ENCODE data around the gene UBA1.

Gene UBA1

GRCh38 chrX:47224896-47225290, 31.3 kb downstream of the UBA1 start:
- Histone ChIP-seq H3K4me3 (no peak overlapping the region), H3K27ac (no peak overlapping the region)

- no peak overlapping the region for H3K27ac ChIP-seq
- H3K4me3 ChIP-seq: no peak overlapping the region
Measured at GRCh38 chrX:47226071-47226470, 32.4 kb downstream of the UBA1 start.

- H3K4me3 ChIP-seq: no peak overlapping the region
- no peak overlapping the region for H3K27ac ChIP-seq
Measured at GRCh38 chrX:47226531-47227333, 33.1 kb downstream of the UBA1 start.

- Histone ChIP-seq H3K27ac (no peak overlapping the region), H3K4me3 (no peak overlapping the region)
Measured at GRCh38 chrX:47227334-47227583, 33.6 kb downstream of the UBA1 start.

DNA sequence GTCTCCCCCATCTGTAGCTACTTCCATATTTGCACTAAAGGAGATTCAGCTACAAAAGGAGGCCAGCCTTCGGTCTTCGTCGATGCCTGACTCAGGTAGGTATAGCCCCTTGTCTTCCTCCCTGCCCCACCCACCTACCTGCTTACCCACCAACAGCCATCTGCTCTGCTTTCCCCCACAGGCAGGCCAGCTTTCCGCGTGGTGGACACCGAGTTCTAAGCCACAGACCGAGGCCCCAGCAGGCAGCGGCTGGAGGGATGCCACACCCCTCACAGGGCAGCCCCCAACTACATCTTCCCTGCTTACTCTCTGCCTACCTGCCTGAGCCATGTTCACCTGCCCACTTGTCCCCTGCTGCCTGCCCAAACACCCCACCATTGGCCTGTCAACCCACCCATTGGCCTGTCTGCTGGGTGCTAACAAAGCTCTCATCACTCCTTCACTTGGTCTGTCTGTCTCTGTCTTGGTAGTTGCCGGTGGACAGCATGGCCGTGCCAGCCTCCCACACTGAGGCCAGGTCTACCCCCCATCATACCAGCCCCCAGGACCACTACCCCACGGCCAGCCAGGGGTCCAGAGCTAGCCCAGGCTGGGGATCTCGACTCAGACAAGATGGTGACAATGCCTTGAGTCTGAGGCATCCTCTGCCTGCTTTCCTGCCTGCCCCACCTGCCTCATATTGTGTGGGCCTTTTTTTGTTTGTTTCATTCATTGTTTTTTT, 35.1 kb downstream of the UBA1 start:
- Histone ChIP-seq H3K4me3 (no peak overlapping the region), H3K27ac (no peak overlapping the region)

- H3K27ac ChIP-seq: no peak overlapping the region
Measured at GRCh38 chrX:47229427-47229826, 35.8 kb downstream of the UBA1 start.

GRCh38 chrX:47230136-47230868, 36.7 kb downstream of the UBA1 start:
- H3K4me3 ChIP-seq: no peak overlapping the region
- H3K27ac ChIP-seq: no peak overlapping the region

More at GRCh38 chrX:47229427-47229826, 35.8 kb downstream of the UBA1 start:
- H3K4me3 ChIP-seq: no peak overlapping the region

DNA sequence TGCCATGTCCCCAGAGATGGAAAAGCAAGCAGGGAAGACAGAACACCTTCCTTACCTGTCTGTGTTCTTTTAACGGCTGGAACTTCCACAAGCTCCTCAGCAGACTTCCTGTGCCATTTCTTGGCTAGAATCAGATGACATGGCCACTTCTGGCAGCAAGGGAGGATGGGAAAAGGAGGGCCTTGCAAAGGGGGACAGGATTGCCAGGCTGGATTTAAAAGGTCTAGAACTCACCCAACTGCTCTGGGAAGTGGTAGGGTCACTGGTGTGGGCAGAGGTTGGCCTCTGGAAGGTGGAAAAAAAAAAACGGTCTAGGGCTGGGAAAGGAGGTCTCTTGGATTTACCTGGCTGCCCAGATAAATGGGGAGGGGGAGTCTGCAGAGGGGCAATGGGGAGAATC, 37.5 kb downstream of the UBA1 start:
- no peak overlapping the region for H3K27ac ChIP-seq

DNA sequence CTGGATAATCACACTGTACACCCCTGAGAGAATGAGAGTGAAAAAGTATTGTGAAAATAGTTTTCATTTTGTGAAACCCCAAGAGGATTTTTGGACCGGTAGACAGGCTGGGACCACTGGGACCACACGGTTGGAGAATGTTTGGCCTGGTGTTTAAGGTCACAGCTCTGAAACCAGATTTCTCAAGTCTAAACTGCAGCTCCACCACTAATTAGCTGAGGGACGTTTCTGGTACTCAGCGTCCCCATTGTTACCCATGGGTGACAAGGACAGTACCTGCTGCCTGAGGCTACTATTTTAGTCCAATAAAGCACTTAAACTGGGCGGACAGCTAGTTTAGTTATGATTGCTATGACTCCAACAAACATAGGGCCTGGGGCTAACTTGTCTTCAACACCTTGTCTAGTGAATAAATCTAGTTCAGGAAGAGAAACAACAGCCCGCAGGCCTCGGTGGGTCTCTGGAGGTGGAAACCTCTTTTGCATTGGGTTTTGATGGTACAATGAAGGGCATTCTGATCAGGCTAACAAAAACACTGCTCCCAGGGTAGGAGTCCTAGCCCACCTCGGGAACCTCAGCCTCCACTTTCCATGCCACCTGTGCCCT, 38.7 kb downstream of the UBA1 start:
- Histone ChIP-seq H3K27ac (peak overlapping the region; percentile 74 to 97 (median 90)), H3K4me3 (peak overlapping the region; percentile 52 to 67 (median 54))

More for the DNA sequence above, 37.5 kb downstream of the UBA1 start:
- no peak overlapping the region for H3K4me3 ChIP-seq

GRCh38 chrX:47232803-47233332, 39.2 kb downstream of the UBA1 start, which contains the start of gene USP11:
TSS of gene USP11 (plus strand) at chrX:47233009. CDS start at chrX:47233044, 35 bp downstream.
- peak within 1 kb of the TSS; percentile 74 to 97 (median 90) for H3K27ac ChIP-seq
- H3K4me3 ChIP-seq: peak within 1 kb of the TSS; percentile 52 to 67 (median 54)

- peak overlapping the region; percentile 74 to 97 (median 90) for H3K27ac ChIP-seq
- peak overlapping the region; percentile 52 to 67 (median 54) for H3K4me3 ChIP-seq
Measured at GRCh38 chrX:47233333-47234113, 39.9 kb downstream of the UBA1 start.

DNA sequence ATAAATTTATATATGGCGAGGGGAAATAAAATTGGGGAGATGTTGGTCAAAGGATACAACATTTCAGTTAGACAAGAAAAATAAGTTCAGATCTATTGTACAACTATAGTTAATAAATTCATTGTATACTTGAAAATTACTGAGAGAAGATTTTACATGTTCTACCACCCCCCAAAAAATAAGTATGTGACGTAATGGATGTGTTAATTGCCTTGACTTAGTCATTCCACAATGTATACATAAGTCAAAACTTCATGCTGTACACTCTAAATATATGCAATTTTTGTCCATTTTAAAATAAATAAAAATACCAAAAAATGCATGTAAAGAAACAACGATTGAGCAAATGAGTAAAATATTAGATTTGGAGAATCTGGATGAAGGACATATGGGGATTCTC, 41.0 kb downstream of the UBA1 start:
- Histone ChIP-seq H3K4me3 (peak overlapping the region in 3 of 7 experiments; percentile 54 to 67 (median 54)), H3K27ac (peak overlapping the region in 7 of 21 experiments; percentile 78 to 97 (median 89))

DNA sequence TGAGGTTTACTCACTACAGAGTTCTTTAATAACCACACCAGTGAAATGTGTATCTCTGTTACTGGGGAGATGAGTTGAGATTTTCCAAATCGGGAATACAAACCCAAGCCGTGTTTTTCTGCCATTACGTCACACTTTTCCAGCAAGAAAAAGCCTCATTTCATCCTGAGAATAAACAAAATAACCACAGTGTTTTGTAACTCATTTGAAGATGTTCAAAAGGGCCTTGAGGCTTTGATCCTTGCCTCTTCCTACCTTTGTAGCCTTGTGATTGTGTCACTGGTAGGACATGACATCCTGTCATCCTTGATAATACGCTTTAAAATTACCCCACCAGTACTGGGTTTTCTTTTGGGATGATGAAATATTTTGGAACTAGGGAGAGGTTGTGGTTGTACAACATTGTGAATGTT, 42.1 kb downstream of the UBA1 start:
- Histone ChIP-seq H3K4me3 (no peak overlapping the region), H3K27ac (peak overlapping the region in 1 of 21 experiments; percentile 31)

- H3K4me3 ChIP-seq: no peak overlapping the region
Measured at GRCh38 chrX:47239199-47239598, 45.6 kb downstream of the UBA1 start.

DNA sequence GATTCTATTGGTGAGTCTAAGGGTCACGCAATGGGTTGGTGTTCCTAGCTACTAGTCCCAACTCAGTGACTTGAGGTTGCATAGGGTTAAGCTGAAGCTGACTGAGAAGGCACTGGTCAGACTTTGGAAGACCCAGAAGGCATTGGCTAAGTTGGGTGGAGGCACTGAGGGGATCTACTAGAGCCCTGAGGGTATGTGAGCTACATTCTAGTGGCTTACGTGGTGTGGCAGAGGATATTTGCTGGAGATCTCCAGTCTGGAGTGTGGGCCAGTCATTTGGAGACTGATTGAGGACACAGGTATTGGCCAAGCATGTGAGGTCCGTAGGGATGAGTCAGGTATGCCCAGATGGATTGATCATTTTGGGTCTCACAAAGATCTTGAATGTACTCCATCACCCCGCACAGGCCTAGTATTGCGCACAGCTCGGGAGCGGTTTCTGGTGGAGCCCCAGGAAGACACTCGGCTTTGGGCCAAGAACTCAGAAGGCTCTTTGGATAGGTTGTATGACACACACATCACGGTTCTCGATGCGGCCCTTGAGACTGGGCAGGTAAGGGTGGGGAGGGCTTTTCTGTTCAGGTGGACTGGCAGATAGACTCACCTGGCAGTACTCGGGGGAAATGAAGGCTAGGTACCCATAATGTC, 46.4 kb downstream of the UBA1 start:
- Histone ChIP-seq H3K27ac (no peak overlapping the region), H3K4me3 (no peak overlapping the region)

More at GRCh38 chrX:47239199-47239598, 45.6 kb downstream of the UBA1 start:
- no peak overlapping the region for H3K27ac ChIP-seq

DNA sequence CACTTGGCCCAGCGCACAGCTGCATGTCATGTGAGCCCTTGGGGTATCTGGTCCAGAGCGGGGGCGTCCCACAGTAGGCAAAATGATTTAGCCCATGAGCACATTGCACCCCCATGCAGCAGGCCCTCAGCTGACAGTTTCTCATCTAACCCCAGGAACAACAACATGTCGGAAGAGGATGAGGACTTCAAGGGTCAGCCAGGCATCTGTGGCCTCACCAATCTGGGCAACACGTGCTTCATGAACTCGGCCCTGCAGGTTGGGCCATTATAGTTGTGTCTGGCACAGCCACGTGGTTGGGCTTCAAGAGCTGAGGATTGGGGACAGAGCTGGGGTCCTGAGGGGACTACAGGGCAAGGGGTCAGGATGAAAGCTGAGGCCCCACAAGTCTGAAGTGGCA, 47.0 kb downstream of the UBA1 start:
- Histone ChIP-seq H3K27ac (no peak overlapping the region), H3K4me3 (no peak overlapping the region)

DNA sequence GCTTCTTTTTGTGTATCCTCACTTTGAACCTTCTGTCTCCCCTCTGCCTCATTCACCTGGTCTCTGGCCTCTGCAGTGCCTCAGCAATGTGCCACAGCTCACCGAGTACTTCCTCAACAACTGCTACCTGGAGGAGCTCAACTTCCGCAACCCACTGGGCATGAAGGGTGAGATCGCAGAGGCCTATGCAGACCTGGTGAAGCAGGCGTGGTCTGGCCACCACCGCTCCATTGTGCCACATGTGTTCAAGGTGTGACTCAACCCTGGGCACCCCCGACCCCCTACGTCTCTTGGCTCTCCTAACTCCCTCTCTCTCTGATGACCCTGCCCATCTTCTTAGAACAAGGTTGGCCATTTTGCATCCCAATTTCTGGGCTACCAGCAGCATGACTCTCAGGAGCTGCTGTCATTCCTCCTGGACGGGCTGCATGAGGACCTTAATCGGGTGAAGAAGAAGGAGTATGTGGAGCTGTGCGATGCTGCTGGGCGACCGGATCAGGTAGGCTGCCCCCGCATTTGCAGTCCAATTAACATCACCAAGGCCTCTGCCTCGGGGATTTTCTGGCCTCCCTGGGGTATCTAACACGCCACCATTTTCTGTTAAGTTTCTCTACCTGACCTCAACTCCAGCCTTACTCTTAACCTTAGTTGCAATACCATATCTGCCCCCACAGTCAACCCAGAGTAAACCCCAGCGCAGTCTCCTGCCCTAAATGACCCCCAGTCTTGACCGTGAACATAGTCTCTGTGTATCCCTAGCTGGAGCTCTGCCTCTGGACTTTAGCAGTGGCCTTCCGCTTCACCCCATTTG, 47.8 kb downstream of the UBA1 start:
- Histone ChIP-seq H3K27ac (no peak overlapping the region), H3K4me3 (no peak overlapping the region)

- H3K27ac ChIP-seq: no peak overlapping the region
- H3K4me3 ChIP-seq: no peak overlapping the region
Measured at GRCh38 chrX:47242321-47242720, 48.7 kb downstream of the UBA1 start.
